IPS DF 19.7 (cell line): Measurements from ENCODE around the gene BCO2.
"Not testable (repeated sequence)": the region's sequence is repeated elsewhere in the genome, so short reads cannot be mapped to it uniquely, and the experiment has no call there.

Source experiments
- DNase-seq: peaks from one replicate; pipeline ENCODE4 v3.0.0-alpha.2; 2013; ENCODE audit warnings: low read depth, low spot score

BCO2 gene

GRCh38 chr11:112167145-112167544 lies 8.2 kb upstream of the BCO2 start, which contains the start of gene TEX12:
TSS of gene TEX12 (plus strand) at chr11:112167372. CDS start at chr11:112169269, 1,897 bp downstream.
- DNase-seq, result no peak

- DNase-seq, result no peak
These were observed 2.8 kb upstream of the BCO2 start for GRCh38 chr11:112172362-112172994.

- DNase-seq, result no peak
These were observed 2.2 kb upstream of the BCO2 start for GRCh38 chr11:112173152-112173551.

DNA sequence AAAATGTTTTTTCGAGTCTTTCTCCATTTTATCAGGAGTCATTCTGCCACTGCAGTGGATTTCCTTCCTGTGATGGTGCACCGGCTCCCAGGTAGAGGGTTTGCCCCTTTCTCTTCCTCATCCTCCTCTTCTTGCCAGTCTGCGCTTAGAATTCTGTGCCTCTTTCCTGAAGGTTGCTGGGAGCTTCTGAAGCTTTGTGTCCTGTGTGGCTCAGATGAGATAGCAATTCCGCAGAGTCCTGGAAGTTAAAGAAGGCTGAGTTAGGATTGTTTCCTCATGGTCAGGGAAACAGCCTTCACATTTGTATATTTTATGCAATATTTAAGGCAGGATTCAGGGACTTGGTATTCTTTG lies 264 bp downstream of the BCO2 start:
- DNase-seq, result no peak

- DNase-seq, result no peak
These were observed 765 bp downstream of the BCO2 start for GRCh38 chr11:112176077-112176476.

DNA sequence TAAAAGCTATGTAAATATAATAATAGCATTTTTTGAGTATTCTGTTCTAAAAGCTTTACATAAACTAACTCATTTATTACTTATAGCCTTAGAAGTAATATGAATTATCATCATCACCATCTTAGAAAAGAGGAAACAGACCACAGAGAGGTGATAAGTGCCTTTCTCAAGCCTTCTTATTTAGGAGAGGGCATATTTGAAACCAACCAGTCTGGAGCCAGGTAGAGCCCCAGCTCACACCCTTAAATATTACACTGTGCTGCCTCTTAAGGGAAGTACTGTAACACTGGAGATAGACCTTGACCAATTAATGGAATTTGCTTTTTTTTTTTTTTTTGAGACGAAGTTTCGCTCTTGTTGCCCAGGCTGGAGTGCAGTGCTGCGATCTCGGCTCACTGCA lies 2.3 kb downstream of the BCO2 start:
- no peak for DNase-seq

DNA sequence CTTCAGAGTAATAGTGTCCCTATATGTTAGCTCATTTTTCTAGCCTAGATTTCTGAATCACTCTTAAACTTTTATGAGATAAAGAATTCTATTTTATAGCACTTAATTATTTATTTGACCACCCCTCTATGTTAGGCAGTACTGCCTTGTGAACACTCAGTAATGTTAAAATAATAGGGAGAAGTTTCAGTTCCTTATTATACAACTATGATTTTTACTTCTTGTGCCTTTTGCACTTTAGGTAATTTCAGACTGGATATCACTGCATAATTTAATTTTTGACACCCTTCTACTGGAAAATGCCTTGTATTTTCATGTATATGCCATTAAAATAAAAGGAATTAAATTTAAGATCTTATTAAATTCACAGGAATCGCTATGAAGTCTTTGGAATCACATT lies 3.1 kb downstream of the BCO2 start:
- DNase-seq, result no peak

- no peak for DNase-seq
These were observed 3.6 kb downstream of the BCO2 start for GRCh38 chr11:112178936-112179335.

DNA sequence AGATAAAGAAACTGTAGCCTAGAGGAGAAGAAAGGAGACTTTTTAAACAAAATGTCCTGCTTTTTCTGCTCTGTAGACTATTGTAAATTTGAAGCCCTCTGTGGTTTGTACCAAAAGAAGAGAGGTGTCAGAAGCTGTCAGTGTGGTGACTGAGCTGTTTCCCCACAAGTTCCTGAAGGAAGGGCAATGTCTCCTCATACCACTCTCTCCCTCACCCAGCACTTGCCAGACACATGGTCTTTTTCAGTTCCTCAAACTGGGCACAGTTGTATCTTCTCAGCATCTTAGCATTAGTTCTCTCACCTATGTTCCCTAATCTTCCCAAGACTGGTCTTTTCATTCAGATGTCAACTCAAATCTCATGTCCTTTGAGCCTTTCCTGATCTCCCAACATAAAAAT lies 4.3 kb downstream of the BCO2 start:
- no peak for DNase-seq

GRCh38 chr11:112182867-112183266 lies 7.6 kb downstream of the BCO2 start:
- DNase-seq, result no peak

DNA sequence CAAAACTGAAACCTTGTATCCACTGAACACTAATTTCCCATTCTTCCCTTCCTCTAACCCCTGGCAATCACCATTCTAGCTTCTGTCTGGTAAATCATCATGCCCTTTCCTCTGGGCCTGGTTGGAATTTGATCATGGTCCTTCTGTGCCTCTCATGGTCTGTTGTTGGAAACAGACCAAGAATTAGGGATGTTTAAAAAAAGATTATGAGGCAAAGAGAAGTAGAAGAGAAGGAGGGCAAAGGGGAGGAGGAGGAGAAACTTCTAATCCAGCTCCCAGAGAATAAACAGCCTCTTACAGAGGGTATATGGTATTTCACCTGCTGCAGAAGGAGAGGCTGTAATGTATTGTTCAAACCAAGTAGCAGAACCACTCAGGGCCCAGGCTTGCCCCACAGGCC lies 10.6 kb downstream of the BCO2 start:
- DNase-seq, result no peak

DNA sequence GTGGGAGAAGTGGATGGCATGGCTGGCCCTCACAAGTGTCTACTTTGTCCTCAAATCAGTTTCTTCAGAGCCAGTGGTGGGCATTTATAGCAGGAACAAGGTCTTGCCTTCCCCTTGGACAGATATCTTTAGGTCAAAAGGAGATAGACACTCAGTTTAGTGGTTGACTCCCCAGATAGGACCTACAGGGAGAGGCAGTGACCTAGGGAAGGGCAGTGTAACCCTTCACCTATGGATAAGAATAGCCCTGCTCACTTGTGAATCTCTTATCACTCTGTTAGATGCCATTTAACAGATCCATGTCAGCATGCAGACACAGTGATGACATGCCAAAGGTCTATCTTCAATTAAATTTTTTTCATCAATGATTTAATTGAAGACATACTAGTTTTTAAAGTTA lies 11.0 kb downstream of the BCO2 start:
- DNase-seq, result no peak

DNA sequence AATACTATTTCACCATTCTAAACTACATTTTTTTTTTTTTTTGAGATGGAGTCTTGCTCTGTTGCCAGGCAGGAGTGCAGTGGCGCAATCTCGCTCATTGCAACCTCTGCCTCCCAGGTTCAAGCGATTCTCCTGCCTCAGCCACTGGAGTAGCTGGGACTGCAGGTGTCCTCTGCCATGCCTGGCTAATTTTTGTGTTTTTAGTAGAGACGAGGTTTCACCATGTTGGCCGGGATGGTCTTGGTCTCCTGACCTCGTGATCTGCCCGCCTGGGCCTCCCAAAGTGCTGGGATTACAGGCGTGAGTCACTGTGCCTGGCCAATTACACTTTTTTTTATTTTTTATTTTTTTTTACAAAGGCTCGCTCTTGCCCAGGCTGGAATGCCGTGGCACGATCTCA lies 19.8 kb downstream of the BCO2 start:
- not testable (repeated sequence) for DNase-seq

DNA sequence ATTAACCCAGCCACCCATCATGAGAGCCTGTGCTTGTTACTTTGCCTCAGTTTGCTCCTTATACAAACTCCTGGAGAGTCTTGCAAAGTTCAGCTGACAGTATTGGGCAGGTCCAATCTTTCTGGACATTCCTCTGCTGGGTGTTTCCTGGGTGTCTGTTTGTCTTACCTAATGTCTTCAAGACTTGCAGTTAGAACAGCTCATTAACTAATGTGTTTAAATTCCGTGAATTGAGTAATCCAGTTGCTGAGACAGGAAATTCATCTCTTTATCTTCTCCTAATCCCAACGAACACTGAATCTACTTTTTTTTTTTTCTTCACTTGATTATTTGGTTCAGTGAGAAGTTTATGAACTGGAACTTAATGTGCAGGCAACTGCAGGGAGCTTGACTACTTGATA lies 20.6 kb downstream of the BCO2 start:
- DNase-seq, result no peak

GRCh38 chr11:112196519-112197087 lies 21.3 kb downstream of the BCO2 start:
- no peak for DNase-seq

DNA sequence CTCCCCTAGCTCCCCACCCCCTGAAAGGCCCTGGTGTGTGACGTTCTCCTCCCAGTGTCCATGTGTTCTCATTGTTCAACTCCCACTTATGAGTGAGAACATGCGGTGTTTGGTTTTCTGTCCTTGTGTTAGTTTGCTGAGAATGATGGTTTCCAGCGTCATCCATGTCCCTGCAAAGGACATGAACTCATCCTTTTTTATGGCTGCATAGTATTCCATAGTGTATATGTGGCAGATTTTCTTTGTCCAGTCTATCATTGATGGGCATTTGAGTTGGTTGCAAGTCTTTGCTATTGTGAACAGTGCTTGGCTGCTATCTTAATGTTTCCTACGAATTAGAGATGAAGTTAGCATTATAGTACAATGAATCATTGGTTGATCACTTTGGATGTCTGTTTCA lies 23.8 kb downstream of the BCO2 start:
- not testable (repeated sequence) for DNase-seq

GRCh38 chr11:112200252-112200651 lies 24.9 kb downstream of the BCO2 start:
- no peak for DNase-seq

DNA sequence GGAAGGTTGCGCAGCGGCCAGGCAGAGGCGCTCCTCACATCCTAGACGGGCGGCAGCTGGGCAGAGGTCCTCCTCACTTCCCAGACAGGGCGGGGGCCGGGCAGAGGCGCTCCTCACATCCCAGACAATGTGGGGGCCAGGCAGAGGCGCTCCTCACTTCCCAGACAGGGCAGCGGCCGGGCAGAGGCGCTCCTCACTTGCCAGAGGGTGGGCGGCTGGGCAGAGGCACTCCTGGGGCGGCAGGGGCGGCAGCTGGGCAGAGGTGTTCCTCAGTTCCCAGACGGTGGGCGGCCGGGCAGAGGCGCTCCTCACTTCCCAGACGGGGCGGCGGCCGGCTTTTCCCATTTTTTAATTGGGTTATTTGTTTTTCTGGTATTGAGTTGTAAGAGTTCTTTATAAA lies 30.8 kb downstream of the BCO2 start:
- no peak for DNase-seq

GRCh38 chr11:112210890-112211289 lies 35.6 kb downstream of the BCO2 start:
- no peak for DNase-seq

GRCh38 chr11:112211536-112211935 lies 36.2 kb downstream of the BCO2 start:
- no peak for DNase-seq

DNA sequence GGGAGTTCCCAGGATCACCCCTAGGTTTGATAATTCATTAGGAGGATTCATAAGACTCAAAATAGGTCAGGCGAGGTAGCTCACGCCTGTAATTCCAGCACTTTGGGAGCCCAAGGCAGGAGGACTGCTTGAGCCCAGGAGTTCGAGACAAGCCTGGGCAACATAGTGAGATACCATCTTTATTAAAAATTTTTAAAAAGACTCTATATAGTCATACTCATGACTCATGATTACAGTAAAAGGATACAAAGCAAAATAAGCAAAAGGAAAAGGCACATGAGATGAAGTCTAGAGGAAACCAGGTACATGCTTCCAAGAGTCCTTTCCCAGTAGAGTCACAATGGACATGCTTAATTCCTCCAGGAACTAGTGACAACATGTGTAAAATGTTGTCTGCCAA lies 37.0 kb downstream of the BCO2 start:
- DNase-seq, result no peak

- DNase-seq, result no peak
These were observed 37.4 kb downstream of the BCO2 start for GRCh38 chr11:112212710-112213109.

GRCh38 chr11:112213753-112214152 lies 38.4 kb downstream of the BCO2 start:
- no peak for DNase-seq

- DNase-seq, result no peak
These were observed 40.3 kb downstream of the BCO2 start for GRCh38 chr11:112215621-112216020.
